ENCODE data around the gene GIMAP8.

GIMAP8 gene

GRCh38 chr7:150406312-150406566 is 44.2 kb upstream of the GIMAP8 start:
- no peak for DNase-seq (ENCODE audit: low read depth in 1 of 2, low spot score in 1 of 2)
- no peak overlapping the region; the same call in 1 of the 2 replicates for H3K4me3 ChIP-seq (replicated peaks; ENCODE audit: insufficient read depth, low read length)
- TF ChIP-seq GABPA (IDR thresholded peaks at IDR 0.05; ENCODE audit: low read depth) = no peak
- TF ChIP-seq CTCF (IDR thresholded peaks at IDR 0.05; ENCODE audit: insufficient read depth, low read length) = no peak
- no peak for TF ChIP-seq SPI1 (IDR thresholded peaks at IDR 0.05; ENCODE audit: borderline replicate concordance, low read depth)
- no peak for TF ChIP-seq POLR2AphosphoS5 (IDR thresholded peaks at IDR 0.05; ENCODE audit: low read depth)
- TF ChIP-seq REST (IDR thresholded peaks at IDR 0.05; ENCODE audit: insufficient replicate concordance, low read depth) = no peak
- no peaks in the 10 kb centered on the region for H3K27me3 ChIP-seq (ENCODE audit: insufficient read depth, poor library complexity, severe bottlenecking)
- no peak overlapping the region for H3K27ac ChIP-seq (replicated peaks)

- Histone ChIP-seq H3K4me3 (replicated peaks; ENCODE audit: insufficient read depth, low read length) (no peak overlapping the region), H3K27ac (replicated peaks) (no peak overlapping the region), H3K27me3 (ENCODE audit: insufficient read depth, poor library complexity, severe bottlenecking) (no peaks in the 10 kb centered on the region)
- TF ChIP-seq POLR2AphosphoS5 (IDR thresholded peaks at IDR 0.05; ENCODE audit: low read depth) (no peak), GABPA (IDR thresholded peaks at IDR 0.05; ENCODE audit: low read depth) (no peak), REST (IDR thresholded peaks at IDR 0.05; ENCODE audit: insufficient replicate concordance, low read depth) (no peak), SPI1 (IDR thresholded peaks at IDR 0.05; ENCODE audit: borderline replicate concordance, low read depth) (no peak), CTCF (IDR thresholded peaks at IDR 0.05; ENCODE audit: insufficient read depth, low read length) (no peak)
- no peak for DNase-seq (ENCODE audit: low read depth in 1 of 2, low spot score in 1 of 2)
These were observed 43.6 kb upstream of the GIMAP8 start for GRCh38 chr7:150406567-150407421.

- H3K4me3 ChIP-seq (replicated peaks; ENCODE audit: insufficient read depth, low read length) = no peak overlapping the region
- H3K27ac ChIP-seq (replicated peaks) = no peak overlapping the region
- TF ChIP-seq REST (IDR thresholded peaks at IDR 0.05; ENCODE audit: insufficient replicate concordance, low read depth) (no peak), CTCF (IDR thresholded peaks at IDR 0.05; ENCODE audit: insufficient read depth, low read length) (no peak), SPI1 (IDR thresholded peaks at IDR 0.05; ENCODE audit: borderline replicate concordance, low read depth) (no peak), POLR2AphosphoS5 (IDR thresholded peaks at IDR 0.05; ENCODE audit: low read depth) (no peak), GABPA (IDR thresholded peaks at IDR 0.05; ENCODE audit: low read depth) (no peak)
- no peaks in the 10 kb centered on the region for H3K27me3 ChIP-seq (ENCODE audit: insufficient read depth, poor library complexity, severe bottlenecking)
- DNase-seq (ENCODE audit: low read depth in 1 of 2, low spot score in 1 of 2) = no peak
These were observed 42.6 kb upstream of the GIMAP8 start for GRCh38 chr7:150407588-150408392.
